ENCODE results near the gene LHPP.

LHPP gene

GRCh38 chr10:124630551-124630950 lies 168.9 kb downstream of the LHPP start:
- no peak for DNase-seq

- no peak for DNase-seq
These were observed 170.5 kb downstream of the LHPP start for GRCh38 chr10:124632064-124632531.

- no peak for DNase-seq
These were observed 170.9 kb downstream of the LHPP start for GRCh38 chr10:124632566-124632965.

- no peak for DNase-seq
These were observed 174.8 kb downstream of the LHPP start for GRCh38 chr10:124636271-124636995.

GRCh38 chr10:124637091-124637700 lies 175.6 kb downstream of the LHPP start:
- no peak for DNase-seq

GRCh38 chr10:124637746-124638145 lies 176.1 kb downstream of the LHPP start:
- no peak for DNase-seq

- no peak for DNase-seq
These were observed 177.6 kb downstream of the LHPP start for GRCh38 chr10:124639206-124639605.

- no peak for DNase-seq
These were observed 178.0 kb downstream of the LHPP start for GRCh38 chr10:124639646-124640045.

GRCh38 chr10:124640056-124640455 lies 178.4 kb downstream of the LHPP start:
- DNase-seq = no peak

- DNase-seq = no peak
These were observed 179.1 kb downstream of the LHPP start for GRCh38 chr10:124640538-124641231.

GRCh38 chr10:124641282-124642087 lies 179.9 kb downstream of the LHPP start:
- DNase-seq = no peak

- DNase-seq = no peak
These were observed 180.6 kb downstream of the LHPP start for GRCh38 chr10:124642088-124642710.

GRCh38 chr10:124643330-124644009 lies 181.8 kb downstream of the LHPP start:
- no peak for DNase-seq

- no peak for DNase-seq
These were observed 182.6 kb downstream of the LHPP start for GRCh38 chr10:124644236-124644635.

- no peak for DNase-seq
These were observed 183.3 kb downstream of the LHPP start for GRCh38 chr10:124644771-124645415.

GRCh38 chr10:124645467-124646095 lies 184.0 kb downstream of the LHPP start:
- no peak for DNase-seq

- no peak for DNase-seq
These were observed 185.1 kb downstream of the LHPP start for GRCh38 chr10:124646483-124647352.

- no peak for DNase-seq
These were observed 186.0 kb downstream of the LHPP start for GRCh38 chr10:124647421-124648130.

- DNase-seq = no peak
These were observed 186.5 kb downstream of the LHPP start for GRCh38 chr10:124648131-124648475.
